Measurements from ENCODE around the gene SPINT3.

Gene SPINT3

GRCh38 chr20:45515147-45515913, at the start of gene SPINT3:
SPINT3 (minus strand) TSS chr20:45515622; CDS start chr20:45515608, 14 bp downstream.
- DNase-seq (ENCODE audit: low spot score), result no peak

- no peak for DNase-seq (ENCODE audit: low spot score)
These were observed 49.4 kb upstream of the SPINT3 start for GRCh38 chr20:45564760-45565276.

- DNase-seq (ENCODE audit: low spot score), result no peak
These were observed 39.8 kb upstream of the SPINT3 start for GRCh38 chr20:45555198-45555597.

GRCh38 chr20:45552456-45552855, 37.0 kb upstream of the SPINT3 start:
- no peak for DNase-seq (ENCODE audit: low spot score)

GRCh38 chr20:45550765-45551164, 35.3 kb upstream of the SPINT3 start:
- DNase-seq (ENCODE audit: low spot score), result no peak

GRCh38 chr20:45548410-45548809, 33.0 kb upstream of the SPINT3 start:
- DNase-seq (ENCODE audit: low spot score), result no peak

GRCh38 chr20:45547206-45547770, 31.9 kb upstream of the SPINT3 start, which contains the start of gene EPPIN:
EPPIN (minus strand) TSS chr20:45547401; CDS start chr20:45547357, 44 bp downstream.
- DNase-seq (ENCODE audit: low spot score), result no peak

- peak; percentile 35 for DNase-seq (ENCODE audit: low spot score)
These were observed 30.5 kb upstream of the SPINT3 start for GRCh38 chr20:45545754-45546453.

- no peak for DNase-seq (ENCODE audit: low spot score)
These were observed 29.9 kb upstream of the SPINT3 start for GRCh38 chr20:45545351-45545750.

- no peak for DNase-seq (ENCODE audit: low spot score)
These were observed 24.0 kb upstream of the SPINT3 start, which contains the start of gene WFDC6 for GRCh38 chr20:45539382-45539781. WFDC6 (minus strand) TSS chr20:45539482; CDS start chr20:45539407, 75 bp downstream.

GRCh38 chr20:45538209-45538799, 22.9 kb upstream of the SPINT3 start:
- DNase-seq (ENCODE audit: low spot score), result peak; percentile 1

- no peak for DNase-seq (ENCODE audit: low spot score)
These were observed 11.9 kb upstream of the SPINT3 start for GRCh38 chr20:45527294-45527693.

- no peak for DNase-seq (ENCODE audit: low spot score)
These were observed 8.4 kb upstream of the SPINT3 start for GRCh38 chr20:45523821-45524220.

GRCh38 chr20:45518282-45518681, 2.9 kb upstream of the SPINT3 start:
- DNase-seq (ENCODE audit: low spot score), result peak; percentile 67

GRCh38 chr20:45510242-45510862, 5.1 kb downstream of the SPINT3 start:
- DNase-seq (ENCODE audit: low spot score), result peak; percentile 7

- no peak for DNase-seq (ENCODE audit: low spot score)
These were observed 6.3 kb downstream of the SPINT3 start for GRCh38 chr20:45509091-45509490.

- peak; percentile 9 for DNase-seq (ENCODE audit: low spot score)
These were observed 7.1 kb downstream of the SPINT3 start for GRCh38 chr20:45508068-45508886.

GRCh38 chr20:45507011-45507820, 8.2 kb downstream of the SPINT3 start:
- peak; percentile 35 for DNase-seq (ENCODE audit: low spot score)

- DNase-seq (ENCODE audit: low spot score), result no peak
These were observed 9.0 kb downstream of the SPINT3 start for GRCh38 chr20:45506398-45506797.

GRCh38 chr20:45503403-45503802, 12.0 kb downstream of the SPINT3 start:
- DNase-seq (ENCODE audit: low spot score), result no peak

Data from kidney tubule cell (primary cell).